Activated CD4-positive, alpha-beta memory T cell treated with anti-CD3 and anti-CD28 coated beads for 36 hours (primary cell): ENCODE data around the gene GNMT. TPM values are rescaled to one million over a fixed set of nuclear protein-coding genes. Genes with fewer than 3 reads are reported as not detected.

Experiments used
- CTCF ChIA-PET: fragments of 350-600 bp; sonication (Branson Sonifier 250); formaldehyde crosslinking; loops from one replicate; lab custom pipeline; 2021; ENCODE audit warnings: antibody characterized with exemption, inconsistent platforms; lab: Charles Lee
- POLR2A ChIA-PET: fragments of 350-600 bp; sonication (Branson Sonifier 250); formaldehyde crosslinking; loops from one replicate; lab custom pipeline; 2021; ENCODE audit warnings: antibody characterized with exemption; lab: Charles Lee
- DNase-seq: peaks from one replicate; pipeline ENCODE4 v3.0.0-alpha.2; 2020
- H3K27ac Mint-ChIP-seq: one replicate; pipeline ENCODE4 v1.8.0; 2021; ENCODE audit warnings: mixed read lengths
- H3K27me3 Mint-ChIP-seq: one replicate; pipeline ENCODE4 v1.8.0; 2021; ENCODE audit warnings: mixed read lengths
- H3K36me3 Mint-ChIP-seq: one replicate; pipeline ENCODE4 v1.8.0; 2021; ENCODE audit warnings: mixed read lengths
- H3K4me1 Mint-ChIP-seq: one replicate; pipeline ENCODE4 v1.8.0; 2021; ENCODE audit warnings: low read depth, mixed read lengths
- H3K4me3 Mint-ChIP-seq: one replicate; pipeline ENCODE4 v1.8.0; 2021; ENCODE audit warnings: mild to moderate bottlenecking, mixed read lengths
- H3K9me3 Mint-ChIP-seq: one replicate; pipeline ENCODE4 v1.8.0; 2021; ENCODE audit warnings: mixed read lengths
- intact Hi-C: fragments of 100-400 bp; cut with micrococcal nuclease; formaldehyde crosslinking; loops from one replicate; pipeline ENCODE4 v1.15.1; 2023
- total RNA-seq, 2 experiments: library from RNA; stranded (reverse); gene quantifications; one replicate each; pipeline ENCODE4 v1.2.3, GENCODE V29; 2021

The GNMT gene
- total RNA-seq, 2 experiments from 2014 or later: not detected

GRCh38 chr6:42968126-42968701 lies 7.7 kb downstream of the GNMT start:
- H3K4me1 Mint-ChIP-seq: peaks cover 9% of the 10 kb centered on the region
- no peaks in the 10 kb centered on the region for H3K9me3 Mint-ChIP-seq
- no peak overlapping the region for H3K4me3 Mint-ChIP-seq
- ChIA-PET POLR2A (no interaction called here), CTCF (interaction anchor here (0.8 kb wide), 1 partner anchor 176 kb away, joined by 3 read pairs; no protein-coding TSS in a partner anchor)
- H3K27me3 Mint-ChIP-seq: no peaks in the 10 kb centered on the region
- H3K27ac Mint-ChIP-seq: no peak overlapping the region
- no peak for DNase-seq
- peaks cover 15% of the 10 kb centered on the region for H3K36me3 Mint-ChIP-seq
- intact Hi-C loops: no loop called here

DNA sequence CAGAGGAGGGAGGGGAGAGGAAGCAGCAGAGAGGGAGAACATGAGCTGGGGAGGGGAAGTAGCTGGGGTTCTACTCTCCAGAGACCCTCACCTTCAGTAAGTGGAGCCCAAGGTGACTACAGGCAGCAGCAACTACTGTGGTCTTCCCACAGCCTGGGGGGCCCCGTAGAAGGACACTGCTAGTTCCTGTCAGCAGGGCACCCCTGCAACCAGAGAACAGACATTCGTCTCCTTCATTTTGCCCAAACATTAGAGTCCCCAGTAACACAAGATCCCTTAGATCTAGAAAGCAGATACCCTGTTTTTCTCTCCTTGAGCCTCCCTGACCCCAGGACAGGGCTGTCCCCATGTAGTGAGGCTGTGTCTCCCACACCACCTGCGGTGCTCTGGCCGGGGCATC lies 8.2 kb downstream of the GNMT start:
- CTCF ChIA-PET: no interaction called here
- intact Hi-C loops: no loop called here
- Mint-ChIP-seq H3K27me3 (no peaks in the 10 kb centered on the region), H3K4me3 (no peak overlapping the region), H3K4me1 (peaks cover 9% of the 10 kb centered on the region), H3K36me3 (peaks cover 17% of the 10 kb centered on the region), H3K9me3 (no peaks in the 10 kb centered on the region), H3K27ac (no peak overlapping the region)
- POLR2A ChIA-PET: no interaction called here
- DNase-seq: no peak

DNA sequence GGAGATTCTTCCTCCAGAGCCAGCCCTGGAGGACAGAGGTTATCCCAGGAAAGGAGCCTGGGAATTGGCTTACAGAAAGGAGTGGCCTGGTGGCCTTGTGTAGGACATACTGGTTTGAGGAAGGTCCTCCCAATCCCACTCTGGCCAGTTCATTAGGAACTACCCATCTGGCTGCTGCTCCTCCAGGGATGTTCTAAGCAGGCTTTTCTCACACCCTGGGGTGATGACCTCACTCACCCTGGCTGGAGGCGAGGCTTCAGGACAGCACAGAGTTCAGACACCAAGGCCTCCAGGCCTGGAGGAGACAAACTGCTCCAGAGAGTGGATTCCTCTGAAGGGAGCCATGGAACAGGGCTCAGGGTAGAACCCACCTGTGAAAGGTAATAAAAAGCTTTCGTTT lies 8.9 kb downstream of the GNMT start:
- Mint-ChIP-seq H3K27me3 (no peaks in the 10 kb centered on the region), H3K4me3 (no peak overlapping the region), H3K4me1 (peaks cover 13% of the 10 kb centered on the region), H3K9me3 (no peaks in the 10 kb centered on the region), H3K27ac (no peak overlapping the region), H3K36me3 (peaks cover 20% of the 10 kb centered on the region)
- POLR2A ChIA-PET: no interaction called here
- DNase-seq: no peak
- intact Hi-C loops: no loop called here
- CTCF ChIA-PET: no interaction called here

GRCh38 chr6:42969934-42970333 lies 9.4 kb downstream of the GNMT start:
- CTCF ChIA-PET: no interaction called here
- DNase-seq: no peak
- Mint-ChIP-seq H3K4me1 (peaks cover 18% of the 10 kb centered on the region), H3K4me3 (no peak overlapping the region), H3K9me3 (no peaks in the 10 kb centered on the region), H3K27me3 (no peaks in the 10 kb centered on the region), H3K36me3 (peaks cover 16% of the 10 kb centered on the region), H3K27ac (no peak overlapping the region)
- POLR2A ChIA-PET: interaction anchor here (0.8 kb wide), 1 partner anchor 9 kb away, joined by 4 read pairs; the partner anchor contains the start of gene PEX6
- intact Hi-C loops: no loop called here

GRCh38 chr6:42970871-42971612 lies 10.5 kb downstream of the GNMT start:
- peaks cover 16% of the 10 kb centered on the region for H3K36me3 Mint-ChIP-seq
- H3K4me1 Mint-ChIP-seq: peaks cover 26% of the 10 kb centered on the region
- POLR2A ChIA-PET: interaction anchor here (0.6 kb wide), 1 partner anchor 8 kb away, joined by 3 read pairs; the partner anchor contains the start of gene PEX6
- no peaks in the 10 kb centered on the region for H3K9me3 Mint-ChIP-seq
- intact Hi-C loops: no loop called here
- DNase-seq: peak; percentile 17
- H3K4me3 Mint-ChIP-seq: no peak overlapping the region
- H3K27me3 Mint-ChIP-seq: no peaks in the 10 kb centered on the region
- CTCF ChIA-PET: no interaction called here
- no peak overlapping the region for H3K27ac Mint-ChIP-seq

DNA sequence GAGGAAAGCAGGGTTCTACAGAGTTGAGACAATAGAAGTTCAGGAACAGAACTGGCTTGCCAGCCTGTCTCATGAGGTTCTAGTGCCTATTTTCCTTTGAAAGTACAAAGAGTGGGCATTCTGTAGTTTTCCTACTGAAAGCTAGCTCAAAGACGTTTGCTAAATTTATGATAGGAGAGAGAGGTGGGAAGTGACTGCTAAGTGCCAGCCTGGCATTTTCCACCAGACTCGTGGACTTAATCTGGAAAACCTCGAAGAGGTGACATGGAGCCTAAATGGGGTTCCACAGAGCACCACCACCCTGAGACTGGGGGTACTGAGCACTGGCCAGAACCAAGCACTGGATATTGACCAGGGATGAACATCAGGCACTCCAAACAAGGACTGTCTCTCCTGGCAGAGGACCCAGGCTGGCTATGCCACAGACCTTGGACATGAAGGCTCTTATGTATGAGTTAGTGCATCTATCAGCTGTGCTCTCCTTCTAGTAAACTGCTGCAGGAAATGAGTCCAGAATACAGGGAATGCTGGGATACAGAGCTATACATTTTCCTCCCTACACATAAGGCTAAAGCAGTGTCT lies 11.3 kb downstream of the GNMT start:
- ChIA-PET POLR2A (no interaction called here), CTCF (interaction anchor here (0.9 kb wide), 1 partner anchor 71 kb away, joined by 3 read pairs; no protein-coding TSS in a partner anchor)
- Mint-ChIP-seq H3K27ac (no peak overlapping the region), H3K9me3 (no peaks in the 10 kb centered on the region), H3K36me3 (peaks cover 18% of the 10 kb centered on the region), H3K27me3 (no peaks in the 10 kb centered on the region), H3K4me3 (no peak overlapping the region), H3K4me1 (peaks cover 33% of the 10 kb centered on the region)
- no peak for DNase-seq
- intact Hi-C loops: no loop called here

- ChIA-PET POLR2A (interaction anchor here (2.2 kb wide), 1 partner anchor 10 kb away, joined by 11 read pairs; the partner anchor contains the start of gene PPP2R5D), CTCF (no interaction called here)
- peak overlapping the region; percentile 3 for H3K27ac Mint-ChIP-seq
- intact Hi-C loops: no loop called here
- peaks cover 43% of the 10 kb centered on the region for H3K4me1 Mint-ChIP-seq
- no peak overlapping the region for H3K4me3 Mint-ChIP-seq
- no peaks in the 10 kb centered on the region for H3K9me3 Mint-ChIP-seq
- H3K27me3 Mint-ChIP-seq: no peaks in the 10 kb centered on the region
- H3K36me3 Mint-ChIP-seq: peaks cover 18% of the 10 kb centered on the region
- DNase-seq: no peak
Measured at GRCh38 chr6:42973926-42974325, 13.4 kb downstream of the GNMT start.

GRCh38 chr6:42974919-42975505 lies 14.5 kb downstream of the GNMT start:
- H3K27ac Mint-ChIP-seq: peak overlapping the region; percentile 66
- intact Hi-C loops: no loop called here
- peak; percentile 15 for DNase-seq
- ChIA-PET POLR2A (interaction anchor here (2.2 kb wide), 1 partner anchor 9 kb away, joined by 11 read pairs; the partner anchor contains the start of gene PPP2R5D), CTCF (interaction anchor here (0.6 to 1.4 kb wide), 2 partner anchors 11 to 18 kb away, joined by 3 read pairs; no protein-coding TSS in a partner anchor)
- H3K4me3 Mint-ChIP-seq: peak overlapping the region; percentile 12
- H3K36me3 Mint-ChIP-seq: peaks cover 12% of the 10 kb centered on the region
- H3K4me1 Mint-ChIP-seq: peaks cover 50% of the 10 kb centered on the region
- no peaks in the 10 kb centered on the region for H3K9me3 Mint-ChIP-seq
- no peaks in the 10 kb centered on the region for H3K27me3 Mint-ChIP-seq

- peaks cover 54% of the 10 kb centered on the region for H3K4me1 Mint-ChIP-seq
- H3K4me3 Mint-ChIP-seq: peak overlapping the region; percentile 86
- no peaks in the 10 kb centered on the region for H3K27me3 Mint-ChIP-seq
- CTCF ChIA-PET: interaction anchor here (1.2 to 2.4 kb wide), 5 partner anchors 10 to 165 kb away, joined by 3 to 12 read pairs (median 5); partner anchors contain the start of genes CNPY3, KLC4 and MRPL2
- intact Hi-C loops: loop anchor here (2.0 kb wide), 2 partner anchors 80 to 192 kb away; partner anchors contain the start of genes KLC4, MRPL2 and SRF
- H3K36me3 Mint-ChIP-seq: peaks cover 12% of the 10 kb centered on the region
- DNase-seq: peak; percentile 42
- POLR2A ChIA-PET: interaction anchor here (0.7 to 3.3 kb wide), 12 partner anchors 8 to 449 kb away, joined by 3 to 30 read pairs (median 4); partner anchors contain the start of genes ABCC10, CNPY3, KLC4 and KLHDC3
- H3K27ac Mint-ChIP-seq: peak overlapping the region; percentile 75
- no peaks in the 10 kb centered on the region for H3K9me3 Mint-ChIP-seq
Measured at GRCh38 chr6:42978487-42978838, 17.9 kb downstream of the GNMT start.

DNA sequence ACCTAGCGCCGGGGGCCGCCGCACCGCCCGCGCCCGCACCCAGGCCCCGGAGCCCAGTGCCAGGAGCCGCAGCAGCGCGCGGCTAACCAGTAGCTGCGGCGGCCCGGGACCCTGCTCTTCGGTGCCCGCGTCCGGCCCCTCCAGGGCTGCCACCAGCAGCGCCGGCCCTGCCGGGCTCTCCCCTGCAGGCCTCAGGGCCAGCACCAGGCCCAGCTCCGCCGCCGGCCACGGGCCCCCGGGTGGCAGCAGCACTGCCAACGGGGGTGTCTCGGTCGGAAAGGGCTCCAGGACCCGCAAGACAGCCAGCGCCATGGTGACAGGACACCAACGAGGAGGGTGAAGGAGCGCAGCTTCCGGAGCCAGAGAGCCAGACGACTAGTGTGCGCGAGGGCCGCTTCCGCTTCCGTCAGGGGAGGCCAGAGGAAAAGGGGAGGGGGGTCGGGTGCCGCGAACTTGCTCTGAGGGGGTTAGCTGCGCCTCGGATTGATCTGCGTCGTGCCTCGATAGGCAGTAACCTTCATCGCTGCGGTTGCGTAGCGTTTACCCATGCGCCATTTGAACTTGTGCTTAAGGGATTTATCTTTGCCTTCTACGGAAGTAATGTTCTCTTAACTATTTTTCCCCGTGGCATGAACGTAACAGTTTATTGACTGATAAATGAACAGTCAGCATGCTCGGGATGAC lies 18.4 kb downstream of the GNMT start, which contains the start of gene PEX6:
Gene PEX6, minus strand, starts transcription at position 343 of the 684 bp plus-strand sequence. Its CDS starts 31 bp downstream, at position 312.
- Mint-ChIP-seq H3K27me3 (no peaks in the 10 kb centered on the region), H3K4me3 (peak within 1 kb of the TSS; percentile 94), H3K9me3 (no peaks in the 10 kb centered on the region), H3K27ac (peak within 1 kb of the TSS; percentile 98), H3K4me1 (peaks cover 56% of the 10 kb centered on the region), H3K36me3 (peaks cover 7% of the 10 kb centered on the region)
- peak; percentile 97 for DNase-seq
- intact Hi-C loops: loop anchor here (1.0 to 2.0 kb wide), 5 partner anchors 35 to 192 kb away; partner anchors contain the start of genes CUL7, KLC4, KLHDC3 and MRPL2
- CTCF ChIA-PET: interaction anchor here (1.2 to 2.4 kb wide), 5 partner anchors 10 to 164 kb away, joined by 3 to 12 read pairs (median 5); partner anchors contain the start of genes CNPY3, KLC4 and MRPL2
- POLR2A ChIA-PET: interaction anchor here (0.7 to 3.3 kb wide), 14 partner anchors 8 to 590 kb away, joined by 3 to 30 read pairs (median 4); partner anchors contain the start of genes ABCC10, CNPY3, KLC4 and KLHDC3
